IPS-NIHi7 (cell line): ENCODE results near the gene WASF1.

Experiments
- DNase-seq: peaks from one replicate; pipeline ENCODE4 v3.0.0; 2012; ENCODE audit warnings: mixed read lengths; ENCODE audit errors: extremely low spot score

WASF1 gene

DNA sequence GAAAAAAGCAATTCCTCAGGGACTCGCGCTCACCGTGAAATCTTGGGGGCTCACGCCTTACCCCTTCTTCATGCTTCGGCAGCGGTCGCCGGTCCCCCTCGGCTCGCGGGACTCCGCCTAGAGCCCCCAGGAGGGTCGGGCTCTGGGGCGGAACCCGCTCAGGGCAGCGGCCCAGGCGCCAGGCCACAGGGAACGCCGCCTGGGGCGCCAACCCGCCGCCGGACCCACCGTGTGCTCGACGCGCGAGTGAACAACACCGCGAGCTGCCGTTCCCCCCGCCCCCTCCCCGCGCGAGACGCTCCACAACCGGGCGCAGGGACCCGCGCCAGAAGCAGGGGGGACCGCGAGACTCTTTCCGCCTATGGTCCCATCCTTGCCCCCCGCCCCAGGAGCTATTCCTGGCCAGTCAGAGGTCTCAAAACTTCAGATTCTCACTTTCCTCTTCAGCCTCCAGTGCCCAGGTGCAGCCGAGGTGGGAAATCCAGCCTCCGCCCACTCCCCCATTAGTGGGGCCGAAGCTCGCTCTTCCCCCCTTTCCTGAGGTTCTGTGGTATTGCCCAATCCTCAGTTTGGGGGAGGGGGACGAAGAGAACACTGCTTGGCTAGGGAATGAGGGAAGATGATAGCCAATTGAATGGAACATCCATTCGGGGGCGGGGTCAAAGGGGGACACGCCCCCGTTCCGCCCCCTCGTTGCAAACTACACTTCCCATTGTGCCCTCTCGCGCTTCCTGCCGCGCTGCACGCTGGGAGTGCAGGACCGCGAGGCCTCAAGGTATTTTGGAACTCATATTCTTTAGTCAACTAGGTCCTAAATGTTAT is at the start of gene WASF1:
Gene WASF1 (minus strand): TSS at position 265 of the 822 bp plus-strand sequence. CDS start 52,069 bp downstream, outside the sequence.
- peak; percentile 93 for DNase-seq

DNA sequence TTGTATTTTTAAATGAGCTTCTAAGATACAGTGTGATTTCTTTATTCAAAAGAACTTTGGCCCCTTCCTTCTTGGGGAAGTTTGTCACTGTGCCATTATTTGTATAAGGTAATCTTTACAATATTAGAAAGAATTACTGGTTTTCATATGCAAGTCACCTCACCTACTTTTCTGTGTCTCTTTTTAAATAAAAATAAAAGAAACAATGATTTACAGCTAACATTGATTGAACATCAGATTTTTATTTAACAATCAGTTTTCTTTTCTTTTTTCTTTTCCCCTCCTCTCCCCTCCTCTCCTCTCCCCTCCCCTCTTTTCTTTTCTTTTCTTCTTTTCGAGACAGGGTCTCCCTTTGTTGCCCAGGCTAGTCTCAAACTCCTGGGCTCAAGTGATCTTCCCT is 46.8 kb upstream of the WASF1 start:
- no peak for DNase-seq

DNA sequence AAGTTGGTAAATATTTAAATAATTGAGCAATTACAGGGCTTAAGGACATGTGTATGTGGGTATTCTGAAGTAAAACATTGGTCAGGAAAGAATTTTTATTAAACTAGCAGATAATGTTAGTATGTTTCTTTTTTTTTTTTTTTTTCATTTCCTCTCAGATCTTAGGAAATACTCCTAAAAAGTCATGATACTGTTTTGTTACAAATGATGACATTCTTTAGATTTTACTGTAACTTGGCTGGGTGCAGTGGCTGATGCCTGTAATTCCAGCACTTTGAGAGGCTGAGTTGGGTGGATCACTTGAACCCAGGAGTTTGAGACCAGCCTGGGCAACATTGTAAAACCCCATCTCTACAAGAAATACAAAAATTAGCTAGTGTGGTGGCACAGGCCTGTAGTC is 42.3 kb upstream of the WASF1 start:
- no peak for DNase-seq

DNA sequence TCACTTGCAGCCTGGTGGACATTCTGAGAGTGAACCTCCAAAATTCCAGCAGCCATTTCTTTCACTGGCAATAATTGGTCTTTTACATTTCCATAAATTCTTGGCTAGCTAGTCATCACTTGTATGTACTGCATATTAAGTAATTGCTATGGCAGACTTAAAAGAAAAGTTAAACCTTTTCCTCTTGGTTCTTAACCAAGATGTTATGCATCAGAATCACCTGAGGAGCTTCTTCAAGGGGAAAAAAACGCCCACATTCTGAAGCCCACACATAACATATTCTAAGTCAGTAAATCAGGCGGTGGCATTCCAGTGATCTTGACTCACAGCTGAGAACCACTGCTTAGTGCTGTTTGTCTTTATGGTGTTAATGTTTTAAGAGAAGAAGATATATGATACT is 37.8 kb upstream of the WASF1 start:
- no peak for DNase-seq

DNA sequence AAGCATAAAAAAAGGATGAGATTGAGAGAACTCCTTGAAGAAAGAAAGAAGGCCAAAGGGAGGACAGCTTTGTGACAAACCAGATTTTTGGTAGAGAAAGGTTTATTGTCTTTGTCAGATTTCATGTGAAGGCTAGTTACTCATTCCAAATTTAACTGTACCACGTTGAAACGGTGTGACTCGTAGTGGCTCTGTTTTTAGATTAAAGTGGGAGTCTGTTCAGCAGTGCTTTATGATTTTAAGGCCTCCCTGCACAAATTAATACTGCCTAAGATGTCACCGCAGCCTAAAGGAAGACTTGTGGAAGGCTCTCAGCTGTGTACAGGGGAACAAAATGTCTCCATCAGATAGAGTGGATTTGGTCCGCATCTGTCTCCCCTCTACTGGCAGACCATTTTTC is 36.7 kb upstream of the WASF1 start:
- no peak for DNase-seq

DNA sequence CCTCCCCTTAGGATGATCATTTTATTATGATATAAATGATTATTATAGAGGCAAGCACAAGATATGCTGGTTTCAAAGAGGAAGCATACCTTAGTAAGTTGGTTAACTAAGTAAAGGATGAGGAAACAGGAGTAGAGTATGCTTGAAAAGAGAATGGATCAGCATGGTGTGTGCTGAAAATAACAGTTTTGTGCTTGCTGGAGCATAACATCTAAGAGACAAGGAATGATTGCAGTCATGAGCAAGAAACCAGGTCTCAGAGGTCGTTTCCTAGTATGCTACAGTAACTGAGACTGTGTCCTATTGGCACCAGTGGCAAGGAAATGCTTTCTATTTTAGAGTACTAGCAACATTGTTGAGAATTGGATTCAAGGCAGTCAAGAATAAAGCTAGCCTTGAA is 34.9 kb upstream of the WASF1 start:
- no peak for DNase-seq

DNA sequence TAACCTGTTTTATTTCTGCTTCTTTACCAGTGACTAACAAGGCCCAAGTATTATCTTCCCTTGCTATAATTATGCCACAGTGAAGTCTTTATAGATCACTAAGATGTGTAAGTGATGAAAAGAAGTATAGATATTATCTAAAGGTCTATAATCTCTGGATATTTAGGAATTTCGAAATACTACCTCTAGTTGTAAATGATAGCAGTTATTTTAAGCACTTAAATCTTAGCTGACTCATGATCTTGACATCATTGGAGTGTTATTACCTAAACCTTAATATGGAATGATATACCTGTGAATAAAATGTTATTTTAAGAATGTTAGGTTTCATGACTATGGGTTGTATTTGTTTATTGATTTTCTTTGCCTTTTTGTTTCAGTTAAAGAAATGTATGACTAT is 32.3 kb upstream of the WASF1 start:
- DNase-seq, result no peak

DNA sequence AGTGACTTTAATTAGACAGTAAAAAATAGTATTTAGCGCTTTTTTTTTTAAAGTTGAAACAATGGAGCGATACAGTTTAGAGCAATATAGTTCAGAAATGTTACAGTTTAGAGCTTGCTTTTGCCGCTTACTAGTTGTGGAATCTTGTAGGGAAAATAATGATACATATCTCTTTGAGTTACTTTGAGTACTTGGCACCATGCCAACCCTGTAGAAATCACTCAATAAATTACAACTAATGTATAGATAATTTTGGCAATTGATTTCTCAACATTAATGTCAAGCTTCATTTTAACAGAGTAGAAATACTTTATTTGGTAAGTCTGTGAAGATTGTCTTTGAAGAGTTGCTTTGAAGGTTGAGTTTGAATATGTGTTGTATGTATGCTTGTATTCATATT is 28.2 kb upstream of the WASF1 start:
- no peak for DNase-seq

DNA sequence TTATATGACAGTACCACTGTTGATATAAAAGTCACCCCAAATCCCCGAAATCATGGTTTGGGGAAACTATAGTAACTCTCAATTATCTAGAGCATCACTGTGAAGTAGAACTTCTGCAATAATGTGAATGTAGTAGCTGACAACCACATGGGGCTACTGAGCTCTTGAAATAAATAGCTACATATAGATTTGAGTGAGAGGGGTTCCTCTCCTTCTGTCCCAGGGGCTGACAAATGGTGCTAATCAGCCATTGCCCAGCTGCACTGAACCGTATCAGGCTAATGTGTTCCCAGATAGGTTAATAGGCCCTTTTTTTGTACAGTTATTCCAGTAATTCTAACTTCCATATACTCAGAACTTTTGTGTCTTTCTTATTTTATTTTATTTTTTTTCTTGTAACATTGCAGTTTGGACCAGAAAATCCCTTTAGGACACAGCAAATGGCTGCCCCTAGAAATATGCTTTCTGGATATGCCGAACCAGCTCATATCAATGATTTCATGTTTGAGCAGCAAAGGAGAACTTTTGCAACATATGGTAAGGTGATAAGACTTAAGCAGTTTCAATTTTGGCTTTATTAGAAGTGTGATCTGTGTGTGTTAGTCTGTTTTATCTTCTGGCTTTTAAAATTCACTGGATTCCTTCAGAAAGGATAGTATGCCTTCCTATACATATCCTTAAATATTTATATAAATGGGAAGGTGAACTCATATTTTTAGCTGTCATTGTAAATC is 21.8 kb upstream of the WASF1 start:
- no peak for DNase-seq

DNA sequence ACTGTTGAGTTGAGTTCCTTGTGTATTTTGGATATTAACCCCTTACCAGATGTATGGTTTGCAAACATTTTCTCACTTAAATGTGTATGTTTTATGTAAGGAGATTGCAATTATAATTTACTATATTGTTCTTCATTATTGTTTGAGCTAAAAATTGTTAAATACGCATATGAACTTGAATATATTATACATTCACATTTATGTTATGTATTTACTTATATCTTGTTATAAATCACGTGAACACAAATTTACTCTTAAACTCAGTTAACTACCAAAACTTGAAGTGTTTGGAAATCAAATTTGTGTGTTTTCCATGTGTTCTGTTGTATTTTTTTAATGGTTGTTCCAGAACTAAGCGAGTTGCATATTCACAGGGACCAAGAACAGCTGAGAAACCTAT is 19.1 kb upstream of the WASF1 start:
- DNase-seq, result no peak

DNA sequence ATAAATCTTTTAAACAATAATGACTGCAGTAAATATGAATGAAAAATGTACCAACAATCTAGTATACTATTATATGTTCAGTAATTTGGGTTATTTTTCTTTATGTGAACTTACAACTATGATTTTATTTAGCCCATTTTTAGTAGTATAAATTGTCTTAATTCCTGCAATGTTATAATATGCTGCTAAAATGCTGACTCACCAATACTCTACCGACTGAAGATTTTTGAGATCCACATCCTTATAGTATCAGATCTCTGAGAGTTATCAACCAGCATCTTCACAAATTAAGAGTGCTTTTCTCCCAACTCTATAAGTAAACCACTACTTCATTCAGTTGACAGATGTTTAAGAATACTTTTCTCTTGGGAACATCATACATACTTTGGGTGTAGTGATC is 17.4 kb upstream of the WASF1 start:
- DNase-seq, result no peak

DNA sequence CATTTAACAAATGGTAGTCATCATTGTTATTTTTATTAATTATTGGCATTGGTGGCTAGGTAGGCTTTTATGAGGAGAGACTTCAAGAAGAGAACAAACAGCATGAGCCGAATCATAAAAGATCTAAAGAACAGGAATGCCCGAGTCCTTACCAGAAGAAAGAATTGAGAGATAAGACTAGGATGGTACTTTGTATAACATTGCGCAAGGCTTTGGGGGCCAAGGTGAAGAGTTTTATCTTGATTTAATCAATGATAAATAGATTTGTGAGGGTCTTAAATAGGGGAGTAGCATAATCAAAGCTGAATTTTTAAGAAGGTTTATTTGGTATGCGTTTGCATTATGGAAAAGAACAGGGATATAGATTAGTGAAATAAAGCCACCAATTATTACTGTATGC is 16.2 kb upstream of the WASF1 start:
- DNase-seq, result no peak

DNA sequence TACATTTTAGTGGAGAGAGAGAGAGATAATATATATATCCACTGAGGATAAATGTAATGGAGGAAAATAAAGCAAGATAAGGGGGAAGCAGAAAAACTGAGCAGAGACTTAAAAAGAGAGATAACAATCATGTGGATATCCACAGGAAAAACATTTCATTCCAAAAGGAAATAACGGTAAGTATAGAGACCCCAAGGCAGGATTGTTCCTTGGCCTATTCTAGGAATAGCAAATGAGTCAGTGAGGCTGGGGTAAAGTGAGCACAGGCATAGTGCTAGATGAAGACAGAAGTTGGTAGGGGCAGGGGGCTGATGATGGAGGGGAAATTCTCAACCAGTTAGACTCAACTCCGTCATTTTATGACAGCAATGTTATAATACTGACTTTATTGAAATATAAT is 12.0 kb upstream of the WASF1 start:
- DNase-seq, result no peak

DNA sequence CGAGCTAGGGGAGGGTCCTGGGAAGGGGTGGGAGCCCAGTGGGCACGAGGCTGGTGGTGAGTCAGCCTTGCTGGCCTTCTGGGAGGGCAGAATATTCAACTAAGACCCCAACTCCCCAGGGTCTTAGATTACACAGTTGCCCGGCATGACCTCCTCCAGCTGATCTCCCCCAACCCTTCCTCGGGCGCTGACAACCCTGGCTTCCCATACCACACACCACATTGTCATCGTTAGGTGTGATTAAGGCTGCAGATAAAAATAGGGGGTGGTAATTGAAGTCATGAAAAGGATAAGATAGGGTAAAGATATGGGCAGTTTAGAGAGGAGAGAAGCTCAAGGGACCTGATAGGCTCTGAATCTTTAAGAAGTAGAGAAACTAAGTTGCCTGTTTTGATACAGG is 11.3 kb upstream of the WASF1 start:
- DNase-seq, result peak; percentile 11

DNA sequence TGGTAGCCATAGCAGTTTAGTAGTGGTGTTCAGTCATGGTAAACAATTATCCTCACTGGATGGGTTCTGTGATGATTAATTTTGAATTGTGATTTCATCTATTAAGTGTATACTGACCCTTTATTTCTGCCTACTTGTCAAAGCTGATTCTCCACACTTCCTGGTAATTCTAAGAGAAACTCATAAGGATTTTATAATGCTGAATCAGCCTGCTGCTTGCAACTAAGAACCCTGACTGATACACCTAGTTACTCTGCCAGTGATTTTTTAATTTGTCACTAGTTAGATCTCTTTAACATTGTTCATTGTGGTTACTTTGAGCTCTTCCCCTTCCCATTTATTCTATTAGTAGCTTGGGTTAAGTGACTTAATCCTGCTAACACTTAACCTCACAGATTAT is 9.3 kb upstream of the WASF1 start:
- DNase-seq, result no peak

DNA sequence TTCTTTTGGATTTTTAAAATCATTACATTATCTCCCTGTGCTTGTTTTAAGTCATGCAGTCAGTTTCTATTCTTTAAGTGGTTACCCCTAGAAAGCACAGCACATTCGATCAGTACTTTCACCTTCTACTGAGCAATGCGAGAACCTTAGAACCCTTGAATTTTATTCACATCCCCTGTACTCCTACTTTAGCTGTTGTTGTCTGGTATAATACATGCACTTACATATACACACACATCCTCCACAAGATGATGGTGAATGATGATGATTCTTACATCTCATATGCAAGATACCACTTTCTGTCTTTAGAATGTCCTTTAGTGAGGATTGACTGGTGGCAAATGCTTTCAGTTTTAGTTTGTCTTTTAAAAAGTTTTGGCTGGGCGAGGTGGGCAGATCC is 6.4 kb upstream of the WASF1 start:
- no peak for DNase-seq

DNA sequence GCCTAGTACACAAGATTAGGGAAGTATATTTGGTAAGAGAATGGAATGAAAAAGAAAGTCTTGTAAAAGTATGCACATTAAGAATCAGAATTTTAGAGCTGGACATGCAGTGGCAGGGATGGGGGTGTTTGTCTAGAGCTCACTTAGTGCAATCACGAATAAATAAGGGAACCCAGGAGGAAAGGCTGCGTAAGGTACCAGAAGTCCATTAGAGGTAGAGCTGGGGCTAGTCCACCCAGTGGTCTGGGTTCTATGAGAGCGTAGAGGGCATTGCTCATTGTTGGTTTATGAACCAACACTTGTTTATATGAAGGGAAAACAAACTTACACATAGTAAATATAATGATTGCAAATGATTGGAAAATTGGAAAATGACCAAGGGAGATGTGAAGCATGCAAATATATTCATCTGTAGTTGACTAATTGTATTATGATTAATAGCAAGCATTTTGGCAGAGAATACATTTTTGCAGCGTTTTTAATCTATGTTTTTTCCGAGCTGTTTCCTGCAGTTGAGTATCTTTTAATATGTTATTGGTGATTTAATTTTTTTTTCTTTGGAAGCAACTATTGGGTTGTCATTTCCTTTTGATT is 3.9 kb upstream of the WASF1 start:
- no peak for DNase-seq

DNA sequence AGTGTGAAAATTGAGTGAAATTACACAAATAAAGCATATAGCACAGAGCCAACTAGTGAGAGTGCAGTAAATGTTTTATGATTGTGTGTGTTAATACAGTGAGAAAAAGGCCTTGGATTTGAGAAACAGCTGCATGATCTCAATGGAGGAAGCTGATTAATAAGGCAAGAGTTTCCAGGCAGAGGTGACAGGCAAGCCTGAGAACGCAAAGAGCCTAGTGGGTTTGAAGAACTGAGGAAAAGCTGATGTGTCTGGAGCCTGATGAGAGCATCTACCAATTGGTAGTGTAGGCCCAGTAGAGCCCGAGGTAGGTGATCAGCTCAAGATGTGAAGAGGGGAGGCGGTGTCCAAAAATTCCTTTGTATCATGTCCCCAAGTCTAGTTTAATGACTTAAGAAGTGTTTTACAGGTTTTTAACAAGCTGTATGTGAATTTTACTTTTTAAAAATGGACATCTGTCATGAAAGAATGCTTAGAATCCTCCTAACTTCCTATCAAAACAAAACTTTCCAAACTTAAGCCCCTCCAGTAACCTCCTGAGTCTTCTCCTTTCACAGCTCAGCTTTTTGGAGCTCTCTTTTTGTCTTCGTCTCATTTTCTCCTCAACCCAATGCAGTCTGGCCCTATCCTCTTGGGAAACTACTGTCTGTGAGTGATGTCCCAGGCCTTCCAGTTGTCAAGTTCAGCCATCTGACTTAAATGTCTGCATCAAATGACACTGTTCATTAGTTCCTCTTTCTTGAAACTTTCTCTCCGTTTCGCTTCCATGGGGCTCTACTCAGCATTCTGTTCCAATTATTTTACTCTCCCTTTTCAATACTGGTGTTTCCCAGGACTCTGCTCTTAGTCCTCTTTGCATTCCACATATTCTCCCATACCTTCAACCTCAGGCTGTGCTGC is 1.9 kb upstream of the WASF1 start:
- no peak for DNase-seq

DNA sequence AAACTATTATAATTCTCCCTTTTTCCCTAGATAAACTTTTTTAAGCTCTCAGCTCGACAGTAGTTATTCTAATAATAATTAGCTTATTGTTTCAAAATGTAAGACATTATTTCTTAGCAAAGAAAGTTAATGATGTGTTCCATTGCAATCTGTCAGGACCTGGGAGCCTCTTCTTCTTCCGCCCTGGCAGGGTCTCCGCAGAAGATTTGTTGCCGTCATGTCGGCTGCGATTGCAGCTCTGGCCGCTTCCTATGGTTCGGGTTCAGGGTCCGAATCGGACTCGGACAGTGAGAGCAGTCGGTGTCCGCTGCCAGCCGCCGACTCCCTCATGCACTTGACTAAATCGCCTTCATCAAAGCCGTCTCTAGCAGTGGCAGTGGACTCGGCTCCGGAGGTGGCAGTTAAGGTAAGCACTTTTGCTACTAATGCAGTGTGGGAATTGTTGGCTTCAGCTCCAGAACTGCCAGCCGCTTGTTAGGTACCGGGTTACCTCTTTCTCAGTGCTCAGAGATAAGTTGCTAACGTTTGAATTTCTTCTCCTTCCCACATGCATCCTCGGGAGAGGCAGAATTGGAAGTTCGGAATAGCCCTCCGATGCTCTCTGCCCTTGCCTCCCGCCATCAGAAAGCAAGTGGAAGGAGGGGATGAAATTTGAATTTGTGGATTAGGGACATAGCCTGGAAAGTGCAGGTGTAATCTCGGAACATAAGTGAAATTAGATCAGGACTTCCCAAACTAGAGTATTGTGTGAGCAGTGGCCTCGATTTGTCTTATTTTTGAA is 948 bp upstream of the WASF1 start, which contains the start of gene CDC40:
Gene CDC40 (plus strand): TSS at position 200 of the 781 bp plus-strand sequence. CDS start 18 bp downstream, at position 218.
- DNase-seq, result peak; percentile 59

DNA sequence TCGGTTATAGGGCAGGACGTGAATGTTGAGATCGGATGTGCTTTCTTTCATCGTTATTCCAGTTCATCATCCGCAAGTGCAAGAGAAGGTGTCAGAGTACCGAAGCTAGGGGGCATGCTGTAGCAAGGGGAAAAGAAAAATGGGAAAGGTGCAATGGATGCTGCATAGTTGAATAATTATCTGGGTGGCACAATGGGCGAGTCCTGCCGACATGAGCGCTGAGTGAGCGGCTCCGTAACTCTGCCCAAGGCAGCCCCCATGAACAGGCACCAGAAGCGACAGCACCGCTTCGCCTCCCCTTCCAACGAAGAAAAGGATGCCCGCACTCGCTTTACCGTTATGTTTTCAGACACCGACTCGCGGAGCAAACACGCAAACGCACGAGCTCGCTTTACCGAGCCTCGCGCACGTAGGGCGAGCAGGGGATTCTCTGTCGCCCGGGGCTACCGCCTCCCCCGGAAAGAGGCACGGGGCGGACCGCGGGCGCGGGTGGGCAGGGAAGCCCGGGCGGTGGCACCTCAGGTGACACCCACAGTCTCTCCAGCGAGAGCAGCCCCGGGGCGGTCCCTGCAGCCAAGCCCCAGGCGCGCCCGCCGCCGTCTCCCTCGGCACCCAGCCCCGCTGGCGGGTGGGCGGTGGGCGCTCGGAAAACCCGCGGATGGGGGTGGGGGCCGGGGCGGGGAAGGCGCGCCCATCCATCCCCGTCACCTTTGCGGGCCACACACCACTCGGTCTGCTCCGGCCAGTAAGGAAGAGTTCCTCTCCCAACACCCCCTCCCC is 654 bp downstream of the WASF1 start:
- peak; percentile 37 for DNase-seq
